Measurements from ENCODE around the gene MOV10. TPM values are rescaled to one million over a fixed set of nuclear protein-coding genes. Genes with fewer than 3 reads are reported as not detected.

The MOV10 gene, protein sequence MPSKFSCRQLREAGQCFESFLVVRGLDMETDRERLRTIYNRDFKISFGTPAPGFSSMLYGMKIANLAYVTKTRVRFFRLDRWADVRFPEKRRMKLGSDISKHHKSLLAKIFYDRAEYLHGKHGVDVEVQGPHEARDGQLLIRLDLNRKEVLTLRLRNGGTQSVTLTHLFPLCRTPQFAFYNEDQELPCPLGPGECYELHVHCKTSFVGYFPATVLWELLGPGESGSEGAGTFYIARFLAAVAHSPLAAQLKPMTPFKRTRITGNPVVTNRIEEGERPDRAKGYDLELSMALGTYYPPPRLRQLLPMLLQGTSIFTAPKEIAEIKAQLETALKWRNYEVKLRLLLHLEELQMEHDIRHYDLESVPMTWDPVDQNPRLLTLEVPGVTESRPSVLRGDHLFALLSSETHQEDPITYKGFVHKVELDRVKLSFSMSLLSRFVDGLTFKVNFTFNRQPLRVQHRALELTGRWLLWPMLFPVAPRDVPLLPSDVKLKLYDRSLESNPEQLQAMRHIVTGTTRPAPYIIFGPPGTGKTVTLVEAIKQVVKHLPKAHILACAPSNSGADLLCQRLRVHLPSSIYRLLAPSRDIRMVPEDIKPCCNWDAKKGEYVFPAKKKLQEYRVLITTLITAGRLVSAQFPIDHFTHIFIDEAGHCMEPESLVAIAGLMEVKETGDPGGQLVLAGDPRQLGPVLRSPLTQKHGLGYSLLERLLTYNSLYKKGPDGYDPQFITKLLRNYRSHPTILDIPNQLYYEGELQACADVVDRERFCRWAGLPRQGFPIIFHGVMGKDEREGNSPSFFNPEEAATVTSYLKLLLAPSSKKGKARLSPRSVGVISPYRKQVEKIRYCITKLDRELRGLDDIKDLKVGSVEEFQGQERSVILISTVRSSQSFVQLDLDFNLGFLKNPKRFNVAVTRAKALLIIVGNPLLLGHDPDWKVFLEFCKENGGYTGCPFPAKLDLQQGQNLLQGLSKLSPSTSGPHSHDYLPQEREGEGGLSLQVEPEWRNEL
- total RNA-seq: 10 to 100 TPM; 26.2 to 29.3 TPM

DNA sequence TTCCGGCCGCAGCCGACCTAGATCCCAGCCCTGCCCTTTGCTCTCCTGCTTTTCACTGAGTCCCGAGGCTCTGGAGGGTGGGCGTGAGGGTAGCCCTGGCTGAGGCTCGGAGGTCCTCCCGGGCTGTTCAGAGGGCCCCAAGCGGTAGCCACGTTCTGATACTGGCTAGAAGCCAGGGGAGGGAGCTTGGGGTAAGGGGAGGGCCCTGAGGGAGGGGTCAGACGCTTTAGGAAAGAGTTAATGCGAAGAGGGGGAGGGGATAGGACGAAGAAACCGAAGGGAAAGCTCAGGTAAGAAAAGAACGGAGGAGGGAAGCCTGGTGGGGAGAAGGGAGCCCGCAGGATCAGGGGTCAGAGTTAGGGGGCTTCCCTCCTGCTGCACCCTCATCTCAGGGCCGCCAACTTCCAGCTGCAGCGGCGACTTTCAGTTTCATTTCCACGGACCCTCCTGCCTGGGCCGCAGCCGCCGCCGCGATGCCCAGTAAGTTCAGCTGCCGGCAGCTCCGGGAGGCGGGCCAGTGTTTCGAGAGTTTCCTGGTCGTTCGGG is at the start of gene MOV10:
TSS of gene MOV10 (plus strand) at position 220 of the 546 bp plus-strand sequence. CDS start at position 474, 254 bp downstream.
- H3K9me3 ChIP-seq: no peaks in the 10 kb centered on the region
- intact Hi-C loops (cut with DNase I): no loop called here
- peak within 1 kb of the TSS; percentile 68 to 93 (median 87) for H3K27ac ChIP-seq
- H3K4me1 ChIP-seq: peaks cover 27% of the 10 kb centered on the region
- DNase-seq: peak; percentile 72 to 79 (median 74)
- peak; percentile 77 for ATAC-seq
- H3K27me3 ChIP-seq: no peaks in the 10 kb centered on the region
- TF ChIP-seq, protein P1, sequence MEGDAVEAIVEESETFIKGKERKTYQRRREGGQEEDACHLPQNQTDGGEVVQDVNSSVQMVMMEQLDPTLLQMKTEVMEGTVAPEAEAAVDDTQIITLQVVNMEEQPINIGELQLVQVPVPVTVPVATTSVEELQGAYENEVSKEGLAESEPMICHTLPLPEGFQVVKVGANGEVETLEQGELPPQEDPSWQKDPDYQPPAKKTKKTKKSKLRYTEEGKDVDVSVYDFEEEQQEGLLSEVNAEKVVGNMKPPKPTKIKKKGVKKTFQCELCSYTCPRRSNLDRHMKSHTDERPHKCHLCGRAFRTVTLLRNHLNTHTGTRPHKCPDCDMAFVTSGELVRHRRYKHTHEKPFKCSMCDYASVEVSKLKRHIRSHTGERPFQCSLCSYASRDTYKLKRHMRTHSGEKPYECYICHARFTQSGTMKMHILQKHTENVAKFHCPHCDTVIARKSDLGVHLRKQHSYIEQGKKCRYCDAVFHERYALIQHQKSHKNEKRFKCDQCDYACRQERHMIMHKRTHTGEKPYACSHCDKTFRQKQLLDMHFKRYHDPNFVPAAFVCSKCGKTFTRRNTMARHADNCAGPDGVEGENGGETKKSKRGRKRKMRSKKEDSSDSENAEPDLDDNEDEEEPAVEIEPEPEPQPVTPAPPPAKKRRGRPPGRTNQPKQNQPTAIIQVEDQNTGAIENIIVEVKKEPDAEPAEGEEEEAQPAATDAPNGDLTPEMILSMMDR (IDR thresholded peaks at IDR 0.05): no peak
- TF ChIP-seq POLR2A (IDR thresholded peaks at IDR 0.05): peak in 2 of 3 donors; percentile 49 to 63
- peaks cover 0 to 4% of the 10 kb centered on the region in 2 donors for H3K36me3 ChIP-seq (replicated peaks in 1 of 2; ENCODE audit: insufficient read depth in 1 of 2, low read depth in 2 of 2)
- 0 to 1% methylated on average over 29 to 30 of the region's 30 CpGs for WGBS, 2 donors
- H3K4me3 ChIP-seq: peak within 1 kb of the TSS; percentile 79 to 84

DNA sequence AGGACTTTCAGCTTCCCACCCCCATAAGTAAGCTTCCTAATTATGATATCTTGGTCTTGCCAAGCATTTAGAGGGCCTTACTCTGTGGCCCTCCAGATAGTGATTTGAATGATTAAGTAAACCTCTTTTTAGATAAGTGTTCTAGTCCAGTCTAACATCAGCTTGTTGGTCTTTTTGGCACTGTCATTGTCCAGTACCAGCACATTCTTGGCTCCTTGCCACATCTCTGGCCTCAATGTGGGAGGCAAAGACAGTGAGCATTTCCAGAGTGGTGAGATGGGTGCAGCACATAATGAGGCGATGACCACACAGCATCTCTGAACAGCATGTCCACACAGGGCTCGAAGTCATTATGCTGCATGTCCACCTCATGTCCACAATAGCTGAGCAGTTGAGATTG is 48.8 kb upstream of the MOV10 start:
- Histone ChIP-seq H3K4me1 (peaks cover 40% of the 10 kb centered on the region), H3K9me3 (no peaks in the 10 kb centered on the region), H3K27me3 (no peaks in the 10 kb centered on the region), H3K36me3 (replicated peaks in 1 of 2; ENCODE audit: insufficient read depth in 1 of 2, low read depth in 2 of 2) (no peaks in the 10 kb centered on the region), H3K27ac (no peak overlapping the region), H3K4me3 (no peak overlapping the region)
- no peak for TF ChIP-seq POLR2A (IDR thresholded peaks at IDR 0.05)
- TF ChIP-seq, protein P1 (IDR thresholded peaks at IDR 0.05): no peak
- intact Hi-C loops (cut with DNase I): loop anchor here (10.0 kb wide), 1 partner anchor 69 kb away; no protein-coding TSS in a partner anchor
- ATAC-seq (no peak), DNase-seq (peak in 2 of 4 donors; percentile 19 to 27)
- WGBS, 2 donors: 92 to 100% methylated on average over 1 to 2 of the region's 2 CpGs

DNA sequence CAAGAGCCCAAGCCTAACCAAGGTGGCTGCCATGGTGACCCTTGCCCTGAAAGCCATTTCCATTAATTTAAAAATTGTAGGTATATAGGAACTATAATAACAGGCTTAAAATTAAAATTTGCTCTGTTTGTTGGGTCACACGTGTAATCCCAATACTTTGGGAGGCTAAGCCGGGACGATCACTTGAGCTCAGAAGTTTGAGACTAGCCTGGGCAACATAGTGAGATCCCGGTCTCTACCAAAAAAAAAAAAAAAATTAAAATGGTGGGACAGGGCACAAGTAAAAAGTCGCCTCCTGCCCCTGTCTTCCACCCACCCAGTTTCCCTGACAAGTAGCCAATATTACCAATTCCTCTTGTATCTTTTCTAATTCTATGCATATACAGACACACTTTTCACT is 48.3 kb upstream of the MOV10 start:
- Histone ChIP-seq H3K4me3 (no peak overlapping the region), H3K27ac (no peak overlapping the region), H3K9me3 (no peaks in the 10 kb centered on the region), H3K36me3 (replicated peaks in 1 of 2; ENCODE audit: insufficient read depth in 1 of 2, low read depth in 2 of 2) (no peaks in the 10 kb centered on the region), H3K4me1 (peaks cover 40% of the 10 kb centered on the region), H3K27me3 (no peaks in the 10 kb centered on the region)
- intact Hi-C loops (cut with DNase I): loop anchor here (10.0 kb wide), 1 partner anchor 69 kb away; no protein-coding TSS in a partner anchor
- TF ChIP-seq, protein P1 (IDR thresholded peaks at IDR 0.05): no peak
- no peak for TF ChIP-seq POLR2A (IDR thresholded peaks at IDR 0.05)
- no peak for ATAC-seq
- no peak for DNase-seq
- WGBS, 2 donors: 92 to 96% methylated on average over 5 of the region's 5 CpGs

DNA sequence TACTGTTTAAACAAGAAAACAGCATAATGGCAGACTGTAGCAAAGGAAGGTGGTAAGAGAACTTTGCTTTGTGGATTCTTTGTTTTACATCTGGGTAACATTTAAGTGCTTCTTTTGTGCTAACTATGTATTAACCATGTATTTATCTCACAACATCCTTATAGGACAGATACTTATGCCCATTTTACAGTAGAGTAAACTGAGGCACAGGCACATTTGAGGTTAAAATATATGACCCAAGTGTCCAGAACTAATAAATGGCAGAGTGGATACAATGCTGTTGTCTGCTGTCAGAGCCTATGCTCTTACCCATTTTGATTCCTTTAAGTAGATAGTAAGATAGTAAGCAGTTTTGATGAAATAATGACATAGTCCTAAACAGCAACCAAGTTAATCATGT is 47.6 kb upstream of the MOV10 start:
- no peak overlapping the region for H3K4me3 ChIP-seq
- intact Hi-C loops (cut with DNase I): loop anchor here (10.0 kb wide), 1 partner anchor 68 kb away; no protein-coding TSS in a partner anchor
- no peaks in the 10 kb centered on the region for H3K9me3 ChIP-seq
- DNase-seq (no peak), ATAC-seq (no peak)
- no peak overlapping the region for H3K27ac ChIP-seq
- TF ChIP-seq POLR2A (IDR thresholded peaks at IDR 0.05): no peak
- TF ChIP-seq, protein P1 (IDR thresholded peaks at IDR 0.05): no peak
- H3K4me1 ChIP-seq: peaks cover 40% of the 10 kb centered on the region
- H3K27me3 ChIP-seq: no peaks in the 10 kb centered on the region
- H3K36me3 ChIP-seq (replicated peaks in 1 of 2; ENCODE audit: insufficient read depth in 1 of 2, low read depth in 2 of 2): no peaks in the 10 kb centered on the region
